IMR-90 (cell line): Measurements from ENCODE around the gene MAPKAPK2. TPM values are rescaled to one million over a fixed set of nuclear protein-coding genes. Genes with fewer than 3 reads are reported as not detected.

Experiments
- CHD1 ChIP-seq: IDR thresholded peaks from 2 replicates; pipeline ENCODE4 v1.6.1; 2012; ENCODE audit warnings: low read depth, low read length, improper control_type of control experiment
- MAZ ChIP-seq: IDR thresholded peaks from 2 replicates; pipeline ENCODE4 v1.6.1; 2012; ENCODE audit warnings: low read depth, mild to moderate bottlenecking, low read length, improper control_type of control experiment, moderate library complexity, borderline replicate concordance
- SMC3 ChIP-seq: fragments of 150-350 bp; IDR thresholded peaks from 2 replicates; pipeline ENCODE4 v1.6.1; 2016; ENCODE audit warnings: low read depth, mild to moderate bottlenecking, antibody characterized with exemption, low read length, moderate library complexity
- polyA plus RNA-seq, 3 experiments: library from polyadenylated mRNA; depleted of rRNA; stranded (reverse); fragments of >200 nt; gene quantifications; 2 replicates each; pipeline ENCODE4 v1.2.3, GENCODE V29; 2012; ENCODE audit warnings: low replicate concordance in 1 of 3
- total RNA-seq: library from RNA; depleted of rRNA; stranded (reverse); fragments of >200 nt; gene quantifications from 2 replicates; pipeline ENCODE4 v1.2.3, GENCODE V29; 2012
- TF ChIP-seq, protein P1 (sequence below): conservative IDR thresholded peaks from 2 replicates; pipeline ENCODE4 v1.5.1; 2012; ENCODE audit warnings: mild to moderate bottlenecking, low read depth, low read length, improper control_type of control experiment

MAPKAPK2 gene
- total and polyA plus RNA-seq, 2 of the 4 experiments (the other 2 are of a cell fraction), result 56.5 to 66.4 TPM

DNA sequence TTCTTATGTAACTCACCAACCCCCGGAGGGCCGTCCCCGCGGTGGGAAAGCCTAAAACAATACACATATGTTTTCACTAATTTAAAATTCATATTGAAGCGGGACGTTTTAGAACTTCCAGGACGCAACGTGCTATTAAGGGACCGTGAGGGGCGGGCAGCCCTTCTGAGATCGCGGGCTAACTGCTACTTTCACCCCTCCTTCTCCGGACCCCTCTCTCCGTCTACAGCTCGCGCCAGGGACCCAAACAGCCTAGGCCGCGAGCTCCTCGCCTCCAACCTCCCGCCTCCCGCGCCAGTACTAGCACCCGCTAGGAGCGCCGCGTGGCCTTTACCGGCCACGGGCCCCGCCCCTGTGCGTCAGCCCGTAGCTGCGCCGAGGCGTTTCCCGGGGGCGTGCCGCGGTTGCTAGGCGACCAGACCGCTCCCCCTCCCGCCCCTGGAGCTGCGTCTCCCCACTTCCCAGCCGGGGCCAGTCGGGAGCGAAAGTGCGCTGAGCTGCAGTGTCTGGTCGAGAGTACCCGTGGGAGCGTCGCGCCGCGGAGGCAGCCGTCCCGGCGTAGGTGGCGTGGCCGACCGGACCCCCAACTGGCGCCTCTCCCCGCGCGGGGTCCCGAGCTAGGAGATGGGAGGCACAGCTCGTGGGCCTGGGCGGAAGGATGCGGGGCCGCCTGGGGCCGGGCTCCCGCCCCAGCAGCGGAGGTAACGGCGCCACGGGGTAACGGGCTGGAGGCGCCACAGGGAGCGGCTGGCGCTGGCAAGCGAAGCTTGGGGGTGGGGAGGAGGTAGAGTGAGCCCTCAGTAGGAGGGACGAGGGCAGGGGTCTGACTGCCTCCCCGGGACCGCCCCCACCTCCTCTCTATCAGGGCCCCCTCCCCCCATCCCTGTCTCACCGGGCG is 49.4 kb upstream of the MAPKAPK2 start, which contains the start of gene DYRK3 (continued):
- TF ChIP-seq, protein P1, sequence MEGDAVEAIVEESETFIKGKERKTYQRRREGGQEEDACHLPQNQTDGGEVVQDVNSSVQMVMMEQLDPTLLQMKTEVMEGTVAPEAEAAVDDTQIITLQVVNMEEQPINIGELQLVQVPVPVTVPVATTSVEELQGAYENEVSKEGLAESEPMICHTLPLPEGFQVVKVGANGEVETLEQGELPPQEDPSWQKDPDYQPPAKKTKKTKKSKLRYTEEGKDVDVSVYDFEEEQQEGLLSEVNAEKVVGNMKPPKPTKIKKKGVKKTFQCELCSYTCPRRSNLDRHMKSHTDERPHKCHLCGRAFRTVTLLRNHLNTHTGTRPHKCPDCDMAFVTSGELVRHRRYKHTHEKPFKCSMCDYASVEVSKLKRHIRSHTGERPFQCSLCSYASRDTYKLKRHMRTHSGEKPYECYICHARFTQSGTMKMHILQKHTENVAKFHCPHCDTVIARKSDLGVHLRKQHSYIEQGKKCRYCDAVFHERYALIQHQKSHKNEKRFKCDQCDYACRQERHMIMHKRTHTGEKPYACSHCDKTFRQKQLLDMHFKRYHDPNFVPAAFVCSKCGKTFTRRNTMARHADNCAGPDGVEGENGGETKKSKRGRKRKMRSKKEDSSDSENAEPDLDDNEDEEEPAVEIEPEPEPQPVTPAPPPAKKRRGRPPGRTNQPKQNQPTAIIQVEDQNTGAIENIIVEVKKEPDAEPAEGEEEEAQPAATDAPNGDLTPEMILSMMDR, result peak; percentile 8; the same call in 1 of the 2 replicates
- TF ChIP-seq CHD1 (peak; percentile 41; the same call in 1 of the 2 replicates), SMC3 (no peak), MAZ (peak; percentile 97)
